Activated CD4-positive, alpha-beta T cell treated with anti-CD3 and anti-CD28 coated beads, Interleukin-2, Interleukin-6, amounts not matched to agents 100 ng/mL and 50 ng/mL, durations not matched to agents 16 hours and 8 hours (primary cell): ENCODE results near the gene SPIB.

Experiments
- DNase-seq: peaks from one replicate; pipeline ENCODE4 v3.0.0-alpha.2; 2020

Gene SPIB

DNA sequence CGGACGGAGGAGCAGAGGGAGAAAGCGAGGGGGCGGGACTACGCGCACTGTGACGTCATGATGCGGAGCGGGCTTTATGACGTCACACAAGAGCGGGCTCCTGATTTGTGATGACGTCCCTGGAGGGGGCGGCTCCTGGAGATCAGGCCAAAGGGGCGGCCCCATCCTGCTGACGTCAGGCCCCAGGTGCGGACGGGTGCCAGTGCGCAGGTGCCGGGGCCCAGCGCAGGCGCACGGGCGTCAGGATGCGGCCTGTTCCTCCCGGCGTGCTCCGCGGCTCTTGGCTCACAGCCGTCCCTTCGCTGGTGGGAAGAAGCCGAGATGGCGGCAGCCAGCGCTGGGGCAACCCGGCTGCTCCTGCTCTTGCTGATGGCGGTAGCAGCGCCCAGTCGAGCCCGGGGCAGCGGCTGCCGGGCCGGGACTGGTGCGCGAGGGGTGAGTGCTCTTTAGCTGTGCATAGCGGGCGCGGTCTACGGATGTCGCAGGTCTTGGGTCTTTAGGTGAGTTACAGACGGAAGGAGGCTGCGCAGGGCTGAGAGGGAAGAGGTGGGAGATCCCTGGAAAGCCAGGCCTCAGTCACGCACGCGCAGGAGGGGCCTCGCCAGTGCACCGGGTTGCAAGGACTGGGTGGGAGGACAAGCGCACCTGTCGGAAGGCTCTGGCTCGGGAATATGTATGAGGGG, 57.6 kb downstream of the SPIB start, which contains the start of the genes EMC10 and GARIN5A:
EMC10 (plus strand) TSS at position 284 of the 683 bp plus-strand sequence; CDS start at position 322, 38 bp downstream.
GARIN5A (minus strand) TSS at position 625 of the 683 bp plus-strand sequence; CDS start at position 165, 460 bp downstream.
- peak; percentile 96 for DNase-seq

DNA sequence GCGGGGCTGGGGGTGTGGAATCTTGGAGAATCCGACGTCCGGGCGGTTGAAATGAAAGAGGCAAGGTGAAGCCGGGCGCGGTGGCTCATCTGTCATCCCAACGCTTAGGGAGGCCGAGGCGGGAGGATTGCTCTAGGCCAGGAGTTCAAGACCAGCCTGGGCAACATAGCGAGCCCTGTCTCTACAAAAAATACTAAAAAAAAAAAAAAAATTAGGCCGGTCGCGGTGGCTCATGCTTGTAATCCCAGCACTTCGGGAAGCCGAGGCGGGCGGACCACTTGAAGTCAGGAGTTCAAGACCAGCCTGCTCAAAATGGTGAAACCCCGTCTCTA, 58.1 kb downstream of the SPIB start:
- DNase-seq: no peak

DNA sequence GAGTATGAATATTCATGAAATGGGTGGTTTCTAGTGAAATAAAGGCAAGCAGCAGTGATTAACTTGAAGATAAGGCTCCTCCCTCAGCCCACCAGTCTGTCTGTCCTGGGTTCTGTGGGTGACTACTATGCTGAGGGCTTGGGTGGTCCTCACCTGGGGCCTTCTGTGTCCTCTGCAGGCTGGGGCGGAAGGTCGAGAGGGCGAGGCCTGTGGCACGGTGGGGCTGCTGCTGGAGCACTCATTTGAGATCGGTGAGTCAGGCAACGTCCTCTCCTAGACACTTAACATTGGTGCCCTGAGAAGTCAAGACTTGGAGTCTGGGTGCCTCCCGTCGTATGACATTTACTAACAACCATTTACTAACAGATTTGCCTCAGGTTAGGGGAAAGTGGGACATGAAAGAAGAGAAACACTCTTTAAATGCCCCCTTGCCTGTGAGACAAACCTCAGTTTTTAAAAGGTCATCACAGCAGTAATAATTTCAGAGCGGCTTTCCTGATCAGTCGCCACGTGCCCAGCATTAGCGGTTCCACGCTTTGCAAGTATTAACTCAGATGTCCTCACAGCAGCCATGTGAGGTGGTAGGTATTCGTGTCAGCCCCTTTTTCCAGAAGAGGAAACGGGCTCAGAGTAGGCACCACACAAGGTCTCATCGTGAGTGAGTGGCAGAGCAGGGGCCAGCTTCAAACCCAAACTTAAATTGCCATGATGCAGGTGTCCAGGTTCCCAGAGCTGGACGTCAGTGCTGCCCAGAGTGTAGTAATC, 59.2 kb downstream of the SPIB start:
- no peak for DNase-seq

DNA sequence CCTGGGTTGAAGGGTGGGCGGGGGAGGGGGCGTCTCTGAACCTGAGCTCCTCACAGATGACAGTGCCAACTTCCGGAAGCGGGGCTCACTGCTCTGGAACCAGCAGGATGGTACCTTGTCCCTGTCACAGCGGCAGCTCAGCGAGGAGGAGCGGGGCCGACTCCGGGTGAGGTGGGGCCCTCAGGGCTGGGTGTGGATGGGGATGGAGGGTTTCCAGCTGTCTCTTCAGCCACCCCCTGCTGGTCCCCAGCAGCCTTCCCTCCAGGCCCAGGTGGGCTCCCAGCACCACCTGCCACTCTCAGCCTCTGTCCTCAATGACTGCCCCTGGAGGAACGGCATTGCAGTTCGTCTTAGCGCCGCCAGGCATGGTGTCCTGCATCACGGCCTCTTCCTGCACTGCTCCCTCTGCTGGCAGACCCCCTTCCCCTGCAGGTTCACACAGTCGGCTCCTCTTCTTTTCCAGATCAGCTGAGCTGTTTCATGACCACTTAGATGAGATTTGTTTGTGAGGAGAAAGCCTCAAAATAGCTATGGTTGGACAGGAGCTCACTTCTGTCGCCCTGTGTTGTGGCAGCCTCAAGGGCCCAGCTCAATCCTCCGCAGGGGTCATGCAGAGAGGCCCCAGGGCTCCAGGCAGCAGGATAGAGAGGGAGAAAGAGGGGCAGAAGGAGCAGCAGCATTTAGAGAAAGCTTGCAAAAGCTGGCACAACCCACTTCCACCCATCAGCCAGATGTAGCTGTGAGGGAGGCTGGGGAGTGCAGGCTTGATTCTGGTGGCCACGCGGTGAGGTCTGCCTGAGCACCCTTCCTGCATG, 60.4 kb downstream of the SPIB start:
- DNase-seq: no peak

DNA sequence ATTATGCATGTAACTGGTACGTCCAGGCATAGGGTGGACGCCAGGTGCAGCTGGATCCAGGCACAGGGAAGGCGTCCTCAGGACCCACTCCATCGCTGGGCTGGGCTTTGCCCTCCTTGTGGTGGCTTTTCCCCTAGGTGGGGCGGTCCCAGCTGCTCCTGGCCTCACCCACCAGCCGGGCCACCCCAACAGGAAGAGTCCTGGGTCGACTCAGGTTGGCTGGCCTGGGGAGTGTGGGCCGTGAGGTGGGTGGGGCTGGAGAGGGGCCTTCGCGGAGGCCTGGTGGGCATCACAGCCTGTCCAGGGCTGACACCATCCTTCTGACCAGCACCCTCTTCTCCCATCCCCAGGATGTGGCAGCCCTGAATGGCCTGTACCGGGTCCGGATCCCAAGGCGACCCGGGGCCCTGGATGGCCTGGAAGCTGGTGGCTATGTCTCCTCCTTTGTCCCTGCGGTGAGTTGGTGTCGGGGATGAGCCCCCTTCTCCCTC, 61.1 kb downstream of the SPIB start:
- no peak for DNase-seq

DNA sequence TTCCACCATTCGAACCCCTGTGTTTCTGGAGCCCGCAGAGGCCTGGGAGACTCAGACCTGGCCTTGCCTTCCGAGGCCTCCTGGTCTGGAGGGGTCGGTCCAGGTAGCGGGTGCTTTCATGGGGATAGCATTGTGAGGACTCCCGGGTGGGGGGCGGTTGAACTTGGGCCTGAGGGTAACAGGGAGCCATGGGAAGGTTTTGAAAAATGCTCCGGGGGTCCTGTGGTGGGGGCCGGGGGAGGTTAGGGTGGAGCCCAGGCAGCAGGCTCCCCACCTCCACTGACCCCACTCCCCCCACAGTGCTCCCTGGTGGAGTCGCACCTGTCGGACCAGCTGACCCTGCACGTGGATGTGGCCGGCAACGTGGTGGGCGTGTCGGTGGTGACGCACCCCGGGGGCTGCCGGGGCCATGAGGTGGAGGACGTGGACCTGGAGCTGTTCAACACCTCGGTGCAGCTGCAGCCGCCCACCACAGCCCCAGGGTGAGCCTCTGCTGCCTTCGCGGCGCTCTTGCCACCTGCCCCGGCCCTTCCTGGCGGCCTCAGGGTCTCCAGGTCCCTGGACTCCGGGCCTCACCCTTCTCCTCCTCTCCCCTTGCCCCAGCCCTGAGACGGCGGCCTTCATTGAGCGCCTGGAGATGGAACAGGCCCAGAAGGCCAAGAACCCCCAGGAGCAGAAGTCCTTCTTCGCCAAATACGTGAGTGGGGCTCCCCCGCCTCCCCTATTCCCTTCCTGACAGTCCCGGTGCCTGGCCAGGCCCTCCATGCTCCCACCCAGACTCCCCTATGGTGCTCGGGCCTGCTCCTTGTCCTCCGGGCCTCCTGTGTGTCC, 61.8 kb downstream of the SPIB start:
- DNase-seq: no peak
